Transverse colon (tissue), 4 donors: ENCODE measurements around the gene NPAP1. TPM values are rescaled to one million over a fixed set of nuclear protein-coding genes. Genes with fewer than 3 reads are reported as not detected.
"Not testable (repeated sequence)": the region's sequence is repeated elsewhere in the genome, so short reads cannot be mapped to it uniquely, and the experiment has no call there.

Source experiments
- DNase-seq: peaks from one replicate; pipeline ENCODE4 v3.0.0-alpha.2; 2019
- H3K27ac ChIP-seq, 4 donors: fragments of 200-600 bp; sonication (generic); 2 replicates each; pipeline ENCODE4 v1.5.1; 2016 to 2018; ENCODE audit warnings: inconsistent platforms in 4 of 4
- H3K27me3 ChIP-seq: fragments of 200-600 bp; sonication (generic); 2 replicates; pipeline ENCODE4 v1.5.1; 2017; ENCODE audit warnings: inconsistent platforms
- H3K36me3 ChIP-seq, 4 donors: fragments of 200-600 bp; sonication (generic); 2 replicates each; pipeline ENCODE4 v1.5.1; 2017 to 2019; ENCODE audit warnings: inconsistent platforms in 4 of 4
- H3K4me1 ChIP-seq, 4 donors: fragments of 200-600 bp; sonication (generic); 2 replicates each; pipeline ENCODE4 v1.5.1; 2017 to 2020; ENCODE audit warnings: inconsistent platforms in 4 of 4
- H3K4me3 ChIP-seq, 4 donors: fragments of 200-600 bp; sonication (generic); 1 replicate in 1 of 4; 2 replicates in 3 of 4; pipeline versions ENCODE4 v1.5.1 to v1.6.1; 2017 to 2019; ENCODE audit warnings: inconsistent platforms in 4 of 4
- H3K9me3 ChIP-seq, 2 donors: fragments of 200-600 bp; sonication (generic); 2 replicates each; pipeline ENCODE4 v1.5.1; 2017 to 2019; ENCODE audit warnings: inconsistent platforms in 2 of 2
- CTCF ChIP-seq, 5 experiments: fragments of 200-600 bp in 3 of 5; fragments of 450-650 bp in 2 of 5; sonication (generic) in 3 of 5; IDR thresholded peaks; 1 replicate in 2 of 5; 2 replicates in 3 of 5; pipeline ENCODE4 v1.5.1; 2016 to 2017; ENCODE audit warnings: antibody characterized with exemption in 5 of 5, inconsistent platforms in 3 of 5, mild to moderate bottlenecking in 2 of 5, moderate library complexity in 1 of 5
- EP300 ChIP-seq: sonication (generic); formaldehyde crosslinking; IDR thresholded peaks from one replicate; pipeline ENCODE4 v1.6.1; 2017; ENCODE audit warnings: antibody characterized with exemption, low read depth
- POLR2A ChIP-seq: fragments of 450-650 bp; IDR thresholded peaks from one replicate; pipeline ENCODE4 v1.6.1; 2016; ENCODE audit warnings: antibody characterized with exemption, mild to moderate bottlenecking, moderate library complexity
- POLR2AphosphoS5 ChIP-seq, 3 donors: sonication (generic); formaldehyde crosslinking; IDR thresholded peaks; one replicate each; pipeline ENCODE4 v1.6.1; 2016; ENCODE audit warnings: antibody characterized with exemption in 3 of 3
- WGBS, 2 donors: methylation state at CpG; one replicate each; pipeline ENCODE4 v1.1.5; 2018; ENCODE audit warnings: low coverage in 1 of 2; 5-methylcytosine and 5-hydroxymethylcytosine counted together
- in situ Hi-C, 4 donors: fragments of 200-750 bp; cut with MboI; loops; one replicate each; pipeline versions ENCODE4 v1.15.0 to v1.15.1; 2017; ENCODE audit warnings: low sequenced_read_pairs in 3 of 4, low pct_ligation_motif_present in 1 of 4, low pct_unique_long_range_greater_than_20kb in 1 of 4
- intact Hi-C: fragments of 100-400 bp; cut with DNase I; formaldehyde crosslinking; loops from one replicate; pipeline ENCODE4 v1.15.1; 2023; ENCODE audit warnings: low total_unique reads
- total RNA-seq, 4 donors: library from RNA; depleted of rRNA; stranded (reverse); fragments of >200 nt; gene quantifications; one replicate each; pipeline ENCODE4 v1.1.0, GENCODE V29; 2016

NPAP1 gene
- total RNA-seq, 4 donors from 2014 or later: under 0.01 to 0.16 TPM; not detected in 2

GRCh38 chr15:24682002-24682401 is 6.4 kb downstream of the NPAP1 start:
- in situ Hi-C loops: no loop called here
- intact Hi-C loops: no loop called here
- TF ChIP-seq POLR2AphosphoS5 (IDR thresholded peaks at IDR 0.05) (no peak), EP300 (no peak), CTCF (IDR thresholded peaks at IDR 0.05) (no peak), POLR2A (no peak)

GRCh38 chr15:24682905-24683304 is 7.3 kb downstream of the NPAP1 start:
- H3K4me3 ChIP-seq, H3K9me3 ChIP-seq, H3K36me3 ChIP-seq, DNase-seq, H3K27me3 ChIP-seq, in situ Hi-C loops, H3K27ac ChIP-seq, H3K4me1 ChIP-seq, intact Hi-C loops: not testable (repeated sequence)
- 86 to 89% methylated on average over 4 of the region's 4 CpGs for WGBS, 2 donors

More at GRCh38 chr15:24682002-24682401, 6.4 kb downstream of the NPAP1 start:
- no peak overlapping the region for H3K27ac ChIP-seq
- H3K4me3 ChIP-seq: no peak overlapping the region
- 44 to 65% methylated on average over 3 of the region's 3 CpGs for WGBS, 2 donors
- no peaks in the 10 kb centered on the region for H3K27me3 ChIP-seq
- no peak for DNase-seq
- H3K9me3 ChIP-seq: no peaks in the 10 kb centered on the region
- H3K4me1 ChIP-seq: no peaks in the 10 kb centered on the region
- H3K36me3 ChIP-seq: no peaks in the 10 kb centered on the region

- no peak overlapping the region for H3K4me3 ChIP-seq
- H3K27ac ChIP-seq: no peak overlapping the region
- intact Hi-C loops: no loop called here
- TF ChIP-seq CTCF (IDR thresholded peaks at IDR 0.05) (no peak), POLR2A (no peak), POLR2AphosphoS5 (IDR thresholded peaks at IDR 0.05) (no peak), EP300 (no peak)
- in situ Hi-C loops: no loop called here
- no peaks in the 10 kb centered on the region for H3K4me1 ChIP-seq
- DNase-seq: no peak
- 87 to 100% methylated on average over 1 of the region's 1 CpG for WGBS, 2 donors
- no peaks in the 10 kb centered on the region for H3K27me3 ChIP-seq
- H3K36me3 ChIP-seq: no peaks in the 10 kb centered on the region
- H3K9me3 ChIP-seq: no peaks in the 10 kb centered on the region
Measured at GRCh38 chr15:24683736-24684135, 8.2 kb downstream of the NPAP1 start.

- H3K9me3 ChIP-seq: no peaks in the 10 kb centered on the region
- H3K27me3 ChIP-seq: no peaks in the 10 kb centered on the region
- TF ChIP-seq EP300: no peak
- H3K36me3 ChIP-seq: no peaks in the 10 kb centered on the region
- H3K4me3 ChIP-seq: no peak overlapping the region
- H3K27ac ChIP-seq: no peak overlapping the region
- WGBS, 2 donors: 59 to 64% methylated on average over 1 of the region's 1 CpG
- DNase-seq: no peak
- in situ Hi-C loops: no loop called here
- intact Hi-C loops: no loop called here
- no peaks in the 10 kb centered on the region for H3K4me1 ChIP-seq
Measured at GRCh38 chr15:24684313-24684712, 8.7 kb downstream of the NPAP1 start.

- in situ Hi-C loops (no loop called here), intact Hi-C loops (no loop called here)
- Histone ChIP-seq H3K4me3 (no peak overlapping the region), H3K4me1 (no peaks in the 10 kb centered on the region), H3K27me3 (no peaks in the 10 kb centered on the region), H3K27ac (no peak overlapping the region), H3K36me3 (no peaks in the 10 kb centered on the region), H3K9me3 (no peaks in the 10 kb centered on the region)
- TF ChIP-seq POLR2A: no peak
- no peak for TF ChIP-seq CTCF (IDR thresholded peaks at IDR 0.05)
- no peak for DNase-seq
- WGBS, 2 donors: 61 to 66% methylated on average over 2 to 3 of the region's 3 CpGs
Measured at GRCh38 chr15:24696201-24696600, 20.6 kb downstream of the NPAP1 start.
